ENCODE results near the gene MKNK2. TPM values are rescaled to one million over a fixed set of nuclear protein-coding genes. Genes with fewer than 3 reads are reported as not detected.

Gene MKNK2
- total and polyA plus RNA-seq, 2 of the 13 experiments (the other 11 are each of a cell fraction or from before 2014, with no cell fraction given) = 44.9 to 112 TPM

DNA sequence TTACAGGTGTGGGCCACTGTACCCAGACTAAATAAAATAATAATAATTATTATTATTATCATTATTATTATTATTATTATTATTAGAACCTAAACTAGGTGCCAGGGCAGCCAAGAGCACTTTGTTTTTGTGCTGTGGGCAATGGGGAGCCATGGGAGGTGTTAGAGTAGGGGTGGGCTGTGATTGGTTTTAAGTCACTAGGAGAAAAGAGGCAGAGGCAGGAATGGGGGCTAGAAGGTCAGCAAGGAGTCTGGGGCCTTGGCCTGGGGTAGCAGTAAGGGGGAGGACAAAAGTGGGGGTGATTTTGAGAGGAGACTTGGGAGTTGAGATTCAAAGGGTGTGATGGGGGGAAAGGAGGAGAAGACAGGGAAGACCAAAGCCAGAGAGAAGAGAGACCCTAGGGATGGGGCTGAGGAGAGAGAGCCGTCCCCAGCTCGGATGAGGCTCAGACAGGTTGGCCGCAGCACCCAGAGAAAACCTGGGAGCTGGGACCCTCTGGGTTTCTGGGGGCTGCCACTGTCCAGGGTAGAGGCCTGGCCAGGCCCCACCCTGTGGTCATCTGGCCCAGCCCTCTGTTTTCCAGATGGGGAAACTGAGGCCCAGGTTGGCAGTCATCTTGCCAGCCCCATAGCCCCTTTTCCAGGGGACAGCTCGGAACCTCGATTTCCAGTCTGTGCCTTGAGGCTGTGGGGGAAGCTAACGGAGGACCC lies 17.8 kb downstream of the MKNK2 start:
- WGBS (ENCODE audit: low lambda C conversion rate) = 84% methylated on average over 3 of the region's 6 CpGs
- ATAC-seq (no peak), FAIRE-seq (no peak), DNase-seq (ENCODE audit: low spot score) (no peak)
- in situ Hi-C loops (cut with HindIII; ENCODE audit: extremely low pct_ligation_motif_present, low pct_unique_long_range_greater_than_20kb) (no loop called here), intact Hi-C loops (cut with micrococcal nuclease; ENCODE audit: unreplicated experiment) (no loop called here)
- POLR2A ChIA-PET = interaction anchor here (2.2 kb wide), 1 partner anchor 16 kb away, joined by 11 read pairs; no protein-coding TSS in a partner anchor
- TF ChIP-seq NR2F6 (IDR thresholded peaks at IDR 0.05) = no peak
- TF ChIP-seq NR2F6 (CRISPR knock-in tag; IDR thresholded peaks at IDR 0.05) = no peak
- TF ChIP-seq POLR2AphosphoS5 (IDR thresholded peaks at IDR 0.05; ENCODE audit: low read depth, low read length) = no peak
- no peak for TF ChIP-seq GABPA (IDR thresholded peaks at IDR 0.05; ENCODE audit: low read depth, low read length)
- no peak for TF ChIP-seq GABPA (CRISPR knock-in tag; IDR thresholded peaks at IDR 0.05; ENCODE audit: low read depth)
- TF ChIP-seq ZNF564 (CRISPR knock-in tag; IDR thresholded peaks at IDR 0.05) = no peak
- no peak for TF ChIP-seq ATRX (CRISPR knock-in tag; IDR thresholded peaks at IDR 0.05; ENCODE audit: borderline replicate concordance)
- TF ChIP-seq ZNF788 (CRISPR knock-in tag; IDR thresholded peaks at IDR 0.05; ENCODE audit: borderline replicate concordance) = no peak
- TF ChIP-seq, protein P1, sequence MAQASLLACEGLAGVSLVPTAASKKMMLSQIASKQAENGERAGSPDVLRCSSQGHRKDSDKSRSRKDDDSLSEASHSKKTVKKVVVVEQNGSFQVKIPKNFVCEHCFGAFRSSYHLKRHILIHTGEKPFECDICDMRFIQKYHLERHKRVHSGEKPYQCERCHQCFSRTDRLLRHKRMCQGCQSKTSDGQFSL (CRISPR knock-in tag; IDR thresholded peaks at IDR 0.05) = no peak
- no peak for TF ChIP-seq MEF2D (CRISPR knock-in tag; IDR thresholded peaks at IDR 0.05)
- TF ChIP-seq POGZ (CRISPR knock-in tag; IDR thresholded peaks at IDR 0.05) = no peak
- TF ChIP-seq ZFP82 (CRISPR knock-in tag; IDR thresholded peaks at IDR 0.05; ENCODE audit: borderline replicate concordance) = no peak
- TF ChIP-seq ZNF891 (CRISPR knock-in tag; IDR thresholded peaks at IDR 0.05) = no peak
- TF ChIP-seq TCF12 (IDR thresholded peaks at IDR 0.05) = no peak
- TF ChIP-seq TCF12 (CRISPR knock-in tag; IDR thresholded peaks at IDR 0.05) = no peak
- no TSS peak for BruUV-seq (replicated peaks)
- H3K9ac ChIP-seq (ENCODE audit: insufficient read depth, low read depth, low read length) = no peak overlapping the region
- H3K27ac ChIP-seq (ENCODE audit: extremely low read length, insufficient read depth, low read length) = no peak overlapping the region
- peaks cover 0 to 9% of the 10 kb centered on the region in 2 experiments; a peak in 2 of 5 replicates for H3K27me3 ChIP-seq (ENCODE audit: control insufficient read depth in 1 of 2, insufficient read depth in 2 of 2, low read length in 2 of 2)
- CTCF ChIA-PET (ENCODE audit: low intra/inter-chr PET ratio, low total read pairs) = no interaction called here
- H3K4me2 ChIP-seq (ENCODE audit: low read depth, low read length) = no peak overlapping the region
- H3K36me3 ChIP-seq (replicated peaks in 1 of 2; ENCODE audit: control insufficient read depth in 1 of 2, insufficient read depth in 2 of 2, low read length in 2 of 2) = no peaks in the 10 kb centered on the region
- H4K20me1 ChIP-seq (ENCODE audit: insufficient read depth, low read length) = no peaks in the 10 kb centered on the region
- no peak overlapping the region for H2AFZ ChIP-seq (ENCODE audit: low read length)
- no peaks in the 10 kb centered on the region for H3K79me2 ChIP-seq (ENCODE audit: insufficient read depth, low read length)
- H3K4me3 ChIP-seq (replicated peaks in 1 of 3; ENCODE audit: insufficient read depth in 1 of 3, low read depth in 2 of 3, low read length in 3 of 3) = no peak overlapping the region
- no peaks in the 10 kb centered on the region for H3K9me3 ChIP-seq (ENCODE audit: low read length)
- H3K4me1 ChIP-seq (ENCODE audit: insufficient read depth, low read length) = peaks cover 14% of the 10 kb centered on the region

All from HepG2 (cell line).